Upper lobe of left lung (tissue), 4 donors: ENCODE measurements around the gene EPM2A.

Experiments
- POLR2A ChIP-seq, 4 donors: fragments of 450-650 bp; IDR thresholded peaks; one replicate each; pipeline ENCODE4 v1.5.1; 2016 to 2017; ENCODE audit warnings: antibody characterized with exemption in 4 of 4, mild to moderate bottlenecking in 2 of 4
- POLR2AphosphoS5 ChIP-seq, 2 donors: sonication (generic); formaldehyde crosslinking; IDR thresholded peaks; one replicate each; pipeline ENCODE4 v1.5.1; 2017; ENCODE audit warnings: antibody characterized with exemption in 2 of 2
- TF ChIP-seq, protein P1 (sequence below), 6 experiments: fragments of 450-650 bp in 4 of 6; fragments of 200-600 bp in 2 of 6; sonication (generic) in 2 of 6; IDR thresholded peaks; one replicate each; pipeline ENCODE4 v1.5.1; 2016 to 2019; ENCODE audit warnings: antibody characterized with exemption in 6 of 6

DNA sequence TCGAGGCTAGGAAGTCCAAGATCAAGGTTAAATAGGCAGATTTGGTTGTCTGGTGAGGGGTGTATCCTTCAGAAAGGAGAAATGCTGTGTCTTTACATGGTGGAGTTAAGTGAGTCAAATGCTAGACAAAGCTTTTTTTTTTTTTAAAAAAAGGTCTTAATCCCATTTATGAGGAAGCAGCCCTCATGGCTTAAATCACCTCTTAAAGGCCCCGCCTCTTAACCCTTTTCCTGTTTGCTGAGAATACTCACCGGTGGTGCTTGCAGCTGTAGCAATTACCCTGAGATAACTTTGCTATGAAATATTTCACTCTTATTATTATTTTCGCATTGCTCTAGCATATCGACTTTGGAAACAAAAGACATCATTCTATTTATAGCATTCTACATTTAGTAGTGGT, 48.5 kb upstream of the EPM2A start:
- TF ChIP-seq, protein P1, sequence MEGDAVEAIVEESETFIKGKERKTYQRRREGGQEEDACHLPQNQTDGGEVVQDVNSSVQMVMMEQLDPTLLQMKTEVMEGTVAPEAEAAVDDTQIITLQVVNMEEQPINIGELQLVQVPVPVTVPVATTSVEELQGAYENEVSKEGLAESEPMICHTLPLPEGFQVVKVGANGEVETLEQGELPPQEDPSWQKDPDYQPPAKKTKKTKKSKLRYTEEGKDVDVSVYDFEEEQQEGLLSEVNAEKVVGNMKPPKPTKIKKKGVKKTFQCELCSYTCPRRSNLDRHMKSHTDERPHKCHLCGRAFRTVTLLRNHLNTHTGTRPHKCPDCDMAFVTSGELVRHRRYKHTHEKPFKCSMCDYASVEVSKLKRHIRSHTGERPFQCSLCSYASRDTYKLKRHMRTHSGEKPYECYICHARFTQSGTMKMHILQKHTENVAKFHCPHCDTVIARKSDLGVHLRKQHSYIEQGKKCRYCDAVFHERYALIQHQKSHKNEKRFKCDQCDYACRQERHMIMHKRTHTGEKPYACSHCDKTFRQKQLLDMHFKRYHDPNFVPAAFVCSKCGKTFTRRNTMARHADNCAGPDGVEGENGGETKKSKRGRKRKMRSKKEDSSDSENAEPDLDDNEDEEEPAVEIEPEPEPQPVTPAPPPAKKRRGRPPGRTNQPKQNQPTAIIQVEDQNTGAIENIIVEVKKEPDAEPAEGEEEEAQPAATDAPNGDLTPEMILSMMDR (IDR thresholded peaks at IDR 0.05) = no peak
- TF ChIP-seq POLR2A (IDR thresholded peaks at IDR 0.05) (no peak), POLR2AphosphoS5 (IDR thresholded peaks at IDR 0.05) (no peak)
